Stomach (tissue), 9 donors: ENCODE measurements around the gene ADAMTSL4. TPM values are rescaled to one million over a fixed set of nuclear protein-coding genes. Genes with fewer than 3 reads are reported as not detected.

ENCODE experiments used
- DNase-seq, 2 donors: peaks; one replicate each; pipeline versions ENCODE4 v3.0.0 to v3.0.0-alpha.2; 2013 to 2019
- H3K27ac ChIP-seq, 5 donors: fragments of 200-600 bp in 4 of 5; sonication (generic) in 4 of 5; one replicate each; pipeline ENCODE4 v1.5.1; 2013 to 2019; ENCODE audit warnings: mild to moderate bottlenecking in 1 of 5, moderate library complexity in 1 of 5
- H3K27me3 ChIP-seq, 3 donors: fragments of 200-600 bp; sonication (generic); one replicate each; pipeline ENCODE4 v1.5.1; 2017 to 2019; ENCODE audit warnings: mixed run types in 1 of 3
- H3K36me3 ChIP-seq, 4 donors: fragments of 200-600 bp; sonication (generic); 1 replicate in 3 of 4; 2 replicates in 1 of 4; pipeline ENCODE4 v1.5.1; 2016 to 2019
- H3K4me1 ChIP-seq, 4 donors: fragments of 200-600 bp; sonication (generic); one replicate each; pipeline ENCODE4 v1.5.1; 2016 to 2019
- H3K4me3 ChIP-seq, 4 donors: fragments of 200-600 bp; sonication (generic) in 3 of 4; one replicate each; pipeline ENCODE4 v1.5.1; 2016 to 2019; ENCODE audit warnings: mild to moderate bottlenecking in 1 of 4
- H3K9me3 ChIP-seq, 4 donors: fragments of 200-600 bp; sonication (generic); one replicate each; pipeline ENCODE4 v1.5.1; 2016 to 2019
- CTCF ChIP-seq, 7 experiments: fragments of 450-650 bp in 4 of 7; fragments of 200-600 bp in 3 of 7; sonication (generic) in 3 of 7; IDR thresholded peaks; one replicate each; pipeline ENCODE4 v1.5.1; 2016 to 2019; ENCODE audit warnings: antibody characterized with exemption in 7 of 7, control low read depth in 2 of 7, mild to moderate bottlenecking in 1 of 7
- EP300 ChIP-seq: sonication (generic); formaldehyde crosslinking; IDR thresholded peaks from one replicate; pipeline ENCODE4 v1.6.1; 2017; ENCODE audit warnings: antibody characterized with exemption
- POLR2A ChIP-seq, 4 donors: fragments of 450-650 bp; IDR thresholded peaks; one replicate each; pipeline ENCODE4 v1.6.1; 2016; ENCODE audit warnings: antibody characterized with exemption in 4 of 4, control low read depth in 2 of 4, mild to moderate bottlenecking in 1 of 4, moderate library complexity in 1 of 4
- POLR2AphosphoS5 ChIP-seq, 3 donors: sonication (generic); formaldehyde crosslinking; IDR thresholded peaks; one replicate each; pipeline ENCODE4 v1.6.1; 2016; ENCODE audit warnings: antibody characterized with exemption in 3 of 3
- WGBS, 5 donors: extraction: QIAGEN DNeasy Blood & Tissue Kit in 3 of 5; methylation state at CpG; one replicate each; pipeline versions ENCODE4 v1.1.5 to v1.1.7; 2013 to 2018; 5-methylcytosine and 5-hydroxymethylcytosine counted together
- intact Hi-C: fragments of 100-400 bp; cut with DNase I; formaldehyde crosslinking; loops from one replicate; pipeline ENCODE4 v1.15.1; 2023; ENCODE audit warnings: low total_unique reads
- polyA plus RNA-seq, 3 donors: library from polyadenylated mRNA; stranded (reverse); fragments of 200-250 nt; gene quantifications; one replicate each; pipeline ENCODE4 v1.2.3, GENCODE V29; 2013
- total RNA-seq, 5 donors: library from RNA; depleted of rRNA; stranded (reverse); fragments of >200 nt; gene quantifications; one replicate each; pipeline versions ENCODE4 v1.1.0 to v1.2.3, GENCODE V29; 2014 to 2016
- donor health status: healthy with polysubstance abuse.
- donor health status: Bipolar disorder and iron deficiency.
- donor health status: healthy.

ADAMTSL4 gene
- total and polyA plus RNA-seq, 8 donors = 4.9 to 54.2 (median 10.2) TPM

- Histone ChIP-seq H3K36me3 (peaks cover 0 to 50% (median 33%) of the 10 kb centered on the region in 4 donors), H3K27me3 (no peaks in the 10 kb centered on the region), H3K4me1 (peaks cover 34 to 80% (median 57%) of the 10 kb centered on the region in 4 donors), H3K9me3 (no peaks in the 10 kb centered on the region), H3K4me3 (no peak overlapping the region), H3K27ac (peak overlapping the region in 4 of 5 donors; percentile 83 to 93 (median 86))
- no peak for TF ChIP-seq POLR2AphosphoS5 (IDR thresholded peaks at IDR 0.05)
- TF ChIP-seq EP300 = no peak
- no peak for TF ChIP-seq CTCF (IDR thresholded peaks at IDR 0.05)
- TF ChIP-seq POLR2A (IDR thresholded peaks at IDR 0.05) = no peak
- 82 to 90% (median 85%) methylated on average over 10 to 23 of the region's 23 CpGs for WGBS, 5 donors
- no peak for DNase-seq
- intact Hi-C loops = loop anchor here (10.0 kb wide), 1 partner anchor 71 kb away; the partner anchor contains the start of gene ENSA
These were observed 4.3 kb downstream of the ADAMTSL4 start for GRCh38 chr1:150553392-150554085.

GRCh38 chr1:150554086-150554452, 4.9 kb downstream of the ADAMTSL4 start:
- Histone ChIP-seq H3K4me1 (peaks cover 37 to 84% (median 59%) of the 10 kb centered on the region in 4 donors), H3K36me3 (peaks cover 0 to 54% (median 35%) of the 10 kb centered on the region in 4 donors), H3K9me3 (no peaks in the 10 kb centered on the region), H3K27ac (peak overlapping the region in 3 of 5 donors; percentile 83 to 93 (median 85)), H3K27me3 (no peaks in the 10 kb centered on the region), H3K4me3 (no peak overlapping the region)
- DNase-seq = no peak
- WGBS, 5 donors = 80 to 94% (median 87%) methylated on average over 7 to 8 of the region's 8 CpGs
- intact Hi-C loops = loop anchor here (10.0 kb wide), 1 partner anchor 71 kb away; the partner anchor contains the start of gene ENSA
- no peak for TF ChIP-seq EP300
- no peak for TF ChIP-seq POLR2AphosphoS5 (IDR thresholded peaks at IDR 0.05)
- no peak for TF ChIP-seq CTCF (IDR thresholded peaks at IDR 0.05)
- no peak for TF ChIP-seq POLR2A (IDR thresholded peaks at IDR 0.05)

- intact Hi-C loops = loop anchor here (10.0 kb wide), 1 partner anchor 69 kb away; the partner anchor contains the start of gene ENSA
- DNase-seq = no peak
- 71 to 92% (median 89%) methylated on average over 14 to 19 of the region's 19 CpGs for WGBS, 5 donors
These were observed 6.2 kb downstream of the ADAMTSL4 start for GRCh38 chr1:150555198-150555970.

GRCh38 chr1:150555971-150556865, 7.0 kb downstream of the ADAMTSL4 start:
- WGBS, 5 donors = 76 to 86% (median 80%) methylated on average over 23 to 26 of the region's 26 CpGs
- no peak for DNase-seq
- peaks cover 0 to 54% (median 35%) of the 10 kb centered on the region in 4 donors for H3K36me3 ChIP-seq
- peak overlapping the region in 2 of 5 donors; percentile 23 to 29 for H3K27ac ChIP-seq
- H3K4me3 ChIP-seq = no peak overlapping the region
- intact Hi-C loops = loop anchor here (10.0 kb wide), 1 partner anchor 69 kb away; the partner anchor contains the start of gene ENSA
- H3K27me3 ChIP-seq = no peaks in the 10 kb centered on the region
- no peaks in the 10 kb centered on the region for H3K9me3 ChIP-seq
- H3K4me1 ChIP-seq = peaks cover 40 to 83% (median 62%) of the 10 kb centered on the region in 4 donors
- TF ChIP-seq CTCF (IDR thresholded peaks at IDR 0.05) = no peak
- no peak for TF ChIP-seq POLR2AphosphoS5 (IDR thresholded peaks at IDR 0.05)
- TF ChIP-seq EP300 = no peak

More at GRCh38 chr1:150555198-150555970, 6.2 kb downstream of the ADAMTSL4 start:
- TF ChIP-seq EP300 = no peak
- peak in 1 of 3 donors; percentile 4 for TF ChIP-seq POLR2AphosphoS5 (IDR thresholded peaks at IDR 0.05)
- TF ChIP-seq POLR2A (IDR thresholded peaks at IDR 0.05) = no peak
- Histone ChIP-seq H3K4me3 (no peak overlapping the region), H3K27ac (no peak overlapping the region), H3K4me1 (peaks cover 39 to 86% (median 62%) of the 10 kb centered on the region in 4 donors), H3K36me3 (peaks cover 0 to 54% (median 35%) of the 10 kb centered on the region in 4 donors), H3K27me3 (no peaks in the 10 kb centered on the region), H3K9me3 (no peaks in the 10 kb centered on the region)
